ENCODE results near the gene DOCK1.

GRCh38 chr10:126949161-126949503 is 43.9 kb downstream of the DOCK1 start:
- TF ChIP-seq CTCF (IDR thresholded peaks at IDR 0.05) = no peak
- TF ChIP-seq POLR2A (IDR thresholded peaks at IDR 0.05) = no peak
